Thymus (tissue), 11 donors: ENCODE measurements around the gene FARS2. TPM values are rescaled to one million over a fixed set of nuclear protein-coding genes. Genes with fewer than 3 reads are reported as not detected.

Experiments used
- DNase-seq, 9 donors: peaks; one replicate each; pipeline ENCODE4 v3.0.0-alpha.2; 2013; ENCODE audit warnings: low spot score in 9 of 9, low read depth in 6 of 9, missing footprints in 1 of 9
- H3K27ac ChIP-seq, 2 donors: one replicate each; pipeline ENCODE4 v1.5.1; 2013; ENCODE audit warnings: control low read depth in 1 of 2, low read depth in 1 of 2, low read length in 1 of 2, mild to moderate bottlenecking in 1 of 2, moderate library complexity in 1 of 2
- H3K27me3 ChIP-seq, 2 donors: one replicate each; pipeline ENCODE4 v1.5.1; 2013; ENCODE audit warnings: low read length in 1 of 2; ENCODE audit not compliant: control insufficient read depth in 2 of 2, insufficient read depth in 1 of 2
- H3K36me3 ChIP-seq, 2 donors: one replicate each; pipeline ENCODE4 v1.5.1; 2013; ENCODE audit warnings: low read length in 1 of 2, mild to moderate bottlenecking in 1 of 2, moderate library complexity in 1 of 2; ENCODE audit not compliant: control insufficient read depth in 2 of 2, insufficient read depth in 2 of 2
- H3K4me1 ChIP-seq, 2 donors: one replicate each; pipeline ENCODE4 v1.5.1; 2013; ENCODE audit warnings: low read length in 2 of 2; ENCODE audit not compliant: control insufficient read depth in 2 of 2, insufficient read depth in 2 of 2
- H3K4me3 ChIP-seq, 2 donors: one replicate each; pipeline ENCODE4 v1.5.1; 2013; ENCODE audit warnings: low read length in 2 of 2, control low read depth in 1 of 2, mild to moderate bottlenecking in 1 of 2
- H3K9me3 ChIP-seq, 2 donors: one replicate each; pipeline ENCODE4 v1.5.1; 2013; ENCODE audit warnings: low read length in 1 of 2, mild to moderate bottlenecking in 1 of 2; ENCODE audit not compliant: control insufficient read depth in 2 of 2, insufficient read depth in 1 of 2
- WGBS: extraction: QIAGEN DNeasy Blood & Tissue Kit; methylation state at CpG from one replicate; pipeline ENCODE4 v1.1.7; 2013; 5-methylcytosine and 5-hydroxymethylcytosine counted together
- polyA plus RNA-seq: library from polyadenylated mRNA; stranded (reverse); fragments of 200-250 nt; gene quantifications from one replicate; pipeline ENCODE4 v1.2.3, GENCODE V29; 2013
- total RNA-seq: library from RNA; stranded (reverse); fragments of 120-200 nt; gene quantifications from one replicate; pipeline ENCODE4 v1.2.4, GENCODE V29; 2013
- donor health status: healthy.

The FARS2 gene
- total and polyA plus RNA-seq, 2 donors: 10.5 to 23.2 TPM

DNA sequence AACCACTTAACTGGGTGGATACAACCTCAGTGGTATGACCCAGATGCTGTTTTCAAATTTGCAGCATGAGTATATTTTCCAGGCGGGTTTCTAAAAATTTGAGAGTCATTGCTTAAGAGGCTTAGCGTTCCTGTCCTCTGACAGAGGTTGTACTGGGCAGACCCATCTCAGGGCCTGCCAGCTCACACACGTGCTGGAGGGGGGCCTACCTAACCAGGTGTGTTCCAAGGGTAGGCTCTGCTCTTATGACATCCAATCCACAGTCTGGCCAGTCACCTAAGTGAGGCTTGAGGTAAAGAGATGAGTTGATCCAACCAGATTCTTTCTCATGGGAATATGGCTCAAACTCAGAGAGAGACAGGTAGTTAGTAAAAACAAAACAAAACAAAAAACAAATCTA lies 1.9 kb upstream of the FARS2 start:
- no peak overlapping the region for H3K27ac ChIP-seq
- no peak overlapping the region for H3K4me3 ChIP-seq
- H3K27me3 ChIP-seq: no peaks in the 10 kb centered on the region
- no peaks in the 10 kb centered on the region for H3K9me3 ChIP-seq
- WGBS: 93% methylated on average over 3 of the region's 3 CpGs
- H3K36me3 ChIP-seq: no peaks in the 10 kb centered on the region
- peaks cover 10 to 11% of the 10 kb centered on the region in 2 donors for H3K4me1 ChIP-seq
- no peak for DNase-seq

GRCh38 chr6:5260111-5260620 lies 1.1 kb upstream of the FARS2 start:
- 5% methylated on average over 22 of the region's 22 CpGs for WGBS
- H3K4me1 ChIP-seq: peaks cover 10 to 11% of the 10 kb centered on the region in 2 donors
- H3K27ac ChIP-seq: peak overlapping the region; percentile 82 to 88
- peak overlapping the region; percentile 73 to 86 for H3K4me3 ChIP-seq
- no peaks in the 10 kb centered on the region for H3K9me3 ChIP-seq
- no peaks in the 10 kb centered on the region for H3K27me3 ChIP-seq
- DNase-seq: peak; percentile 38 to 85 (median 56)
- H3K36me3 ChIP-seq: no peaks in the 10 kb centered on the region

- no peaks in the 10 kb centered on the region for H3K27me3 ChIP-seq
- DNase-seq: peak in 2 of 9 donors; percentile 17 to 18
- H3K9me3 ChIP-seq: no peaks in the 10 kb centered on the region
- H3K27ac ChIP-seq: peak overlapping the region; percentile 96 to 100
- peak overlapping the region; percentile 73 to 86 for H3K4me3 ChIP-seq
- peaks cover 10 to 11% of the 10 kb centered on the region in 2 donors for H3K4me1 ChIP-seq
- WGBS: under 1% methylated on average over 19 of the region's 19 CpGs
- no peaks in the 10 kb centered on the region for H3K36me3 ChIP-seq
Measured at GRCh38 chr6:5261545-5262109, 314 bp downstream of the FARS2 start.

- no peaks in the 10 kb centered on the region for H3K9me3 ChIP-seq
- no peak overlapping the region for H3K4me3 ChIP-seq
- 98% methylated on average over 2 of the region's 2 CpGs for WGBS
- H3K27ac ChIP-seq: no peak overlapping the region
- no peaks in the 10 kb centered on the region for H3K27me3 ChIP-seq
- H3K36me3 ChIP-seq: no peaks in the 10 kb centered on the region
- DNase-seq: no peak
- H3K4me1 ChIP-seq: peaks cover 5% of the 10 kb centered on the region in 2 donors
Measured at GRCh38 chr6:5266423-5266822, 5.1 kb downstream of the FARS2 start.

- Histone ChIP-seq H3K4me3 (no peak overlapping the region), H3K36me3 (no peaks in the 10 kb centered on the region), H3K27me3 (no peaks in the 10 kb centered on the region), H3K4me1 (no peaks in the 10 kb centered on the region), H3K27ac (no peak overlapping the region), H3K9me3 (no peaks in the 10 kb centered on the region)
- no peak for DNase-seq
- WGBS: 68% methylated on average over 5 of the region's 5 CpGs
Measured at GRCh38 chr6:5270093-5270680, 8.9 kb downstream of the FARS2 start.

DNA sequence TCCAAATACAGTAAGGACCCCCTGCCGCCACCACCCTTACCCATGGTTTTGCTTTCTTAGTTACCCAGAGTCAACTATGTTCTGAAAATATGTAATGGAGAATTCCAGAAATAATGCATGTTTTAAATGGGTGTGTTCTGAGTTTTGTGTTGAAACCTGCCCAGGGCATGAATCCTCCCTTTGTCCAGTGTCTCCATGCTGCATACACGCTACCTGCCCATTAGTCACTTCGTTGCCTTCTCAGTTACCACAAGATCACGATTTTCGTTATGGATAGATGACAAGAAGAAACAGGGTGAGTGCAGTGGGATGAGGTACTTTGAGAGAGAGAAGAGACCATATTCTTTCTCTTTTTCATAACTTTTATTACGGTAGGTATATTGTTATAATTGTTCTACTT lies 10.6 kb downstream of the FARS2 start:
- H3K27me3 ChIP-seq: no peaks in the 10 kb centered on the region
- no peaks in the 10 kb centered on the region for H3K4me1 ChIP-seq
- H3K9me3 ChIP-seq: no peaks in the 10 kb centered on the region
- no peak overlapping the region for H3K4me3 ChIP-seq
- WGBS: 99% methylated on average over 6 of the region's 6 CpGs
- DNase-seq: no peak
- H3K27ac ChIP-seq: no peak overlapping the region
- no peaks in the 10 kb centered on the region for H3K36me3 ChIP-seq

- no peaks in the 10 kb centered on the region for H3K9me3 ChIP-seq
- WGBS: 98% methylated on average over 3 of the region's 3 CpGs
- no peaks in the 10 kb centered on the region for H3K4me1 ChIP-seq
- H3K27ac ChIP-seq: no peak overlapping the region
- no peak for DNase-seq
- no peaks in the 10 kb centered on the region for H3K27me3 ChIP-seq
- H3K36me3 ChIP-seq: no peaks in the 10 kb centered on the region
- no peak overlapping the region for H3K4me3 ChIP-seq
Measured at GRCh38 chr6:5274231-5274630, 12.9 kb downstream of the FARS2 start.

GRCh38 chr6:5275497-5275896 lies 14.2 kb downstream of the FARS2 start:
- Histone ChIP-seq H3K27me3 (no peaks in the 10 kb centered on the region), H3K27ac (no peak overlapping the region), H3K4me3 (no peak overlapping the region), H3K36me3 (no peaks in the 10 kb centered on the region), H3K9me3 (no peaks in the 10 kb centered on the region), H3K4me1 (no peaks in the 10 kb centered on the region)
- DNase-seq: no peak
- 97% methylated on average over 2 of the region's 2 CpGs for WGBS

GRCh38 chr6:5276581-5276980 lies 15.3 kb downstream of the FARS2 start:
- DNase-seq: no peak
- Histone ChIP-seq H3K27ac (no peak overlapping the region), H3K36me3 (no peaks in the 10 kb centered on the region), H3K4me1 (no peaks in the 10 kb centered on the region), H3K4me3 (no peak overlapping the region), H3K9me3 (no peaks in the 10 kb centered on the region), H3K27me3 (no peaks in the 10 kb centered on the region)
- WGBS: over 99% methylated on average over 2 of the region's 2 CpGs
